ENCODE measurements around the gene CD244.

- TF ChIP-seq, protein P1, sequence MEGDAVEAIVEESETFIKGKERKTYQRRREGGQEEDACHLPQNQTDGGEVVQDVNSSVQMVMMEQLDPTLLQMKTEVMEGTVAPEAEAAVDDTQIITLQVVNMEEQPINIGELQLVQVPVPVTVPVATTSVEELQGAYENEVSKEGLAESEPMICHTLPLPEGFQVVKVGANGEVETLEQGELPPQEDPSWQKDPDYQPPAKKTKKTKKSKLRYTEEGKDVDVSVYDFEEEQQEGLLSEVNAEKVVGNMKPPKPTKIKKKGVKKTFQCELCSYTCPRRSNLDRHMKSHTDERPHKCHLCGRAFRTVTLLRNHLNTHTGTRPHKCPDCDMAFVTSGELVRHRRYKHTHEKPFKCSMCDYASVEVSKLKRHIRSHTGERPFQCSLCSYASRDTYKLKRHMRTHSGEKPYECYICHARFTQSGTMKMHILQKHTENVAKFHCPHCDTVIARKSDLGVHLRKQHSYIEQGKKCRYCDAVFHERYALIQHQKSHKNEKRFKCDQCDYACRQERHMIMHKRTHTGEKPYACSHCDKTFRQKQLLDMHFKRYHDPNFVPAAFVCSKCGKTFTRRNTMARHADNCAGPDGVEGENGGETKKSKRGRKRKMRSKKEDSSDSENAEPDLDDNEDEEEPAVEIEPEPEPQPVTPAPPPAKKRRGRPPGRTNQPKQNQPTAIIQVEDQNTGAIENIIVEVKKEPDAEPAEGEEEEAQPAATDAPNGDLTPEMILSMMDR (IDR thresholded peaks at IDR 0.05): no peak
- TF ChIP-seq POLR2A (IDR thresholded peaks at IDR 0.05): no peak
- TF ChIP-seq EP300 (IDR thresholded peaks at IDR 0.05): no peak
- TF ChIP-seq POLR2AphosphoS5 (IDR thresholded peaks at IDR 0.05): no peak
These were observed 1.1 kb upstream of the CD244 start for GRCh38 chr1:160863774-160864131.

All from stomach (tissue), 4 donors.